C4-2B (cell line): ENCODE data around the gene CDIPT.

ENCODE experiments used
- CTCF ChIP-seq: fragments of 450-650 bp; conservative IDR thresholded peaks from 2 replicates; pipeline ENCODE4 v1.5.1; 2017; ENCODE audit warnings: mild to moderate bottlenecking
- ZFX ChIP-seq: fragments of 450-650 bp; IDR thresholded peaks from 2 replicates; pipeline ENCODE4 v1.6.1; 2017

GRCh38 chr16:29908719-29909220 lies 45.7 kb upstream of the CDIPT start:
- TF ChIP-seq CTCF: no peak
- TF ChIP-seq ZFX: no peak
